IPS-NIHi7 (cell line): ENCODE results near the gene ARHGEF11.
"Not testable (repeated sequence)": the region's sequence is repeated elsewhere in the genome, so short reads cannot be mapped to it uniquely, and the experiment has no call there.

Source experiments
- DNase-seq: peaks from one replicate; pipeline ENCODE4 v3.0.0; 2012; ENCODE audit warnings: mixed read lengths; ENCODE audit errors: extremely low spot score

The ARHGEF11 gene

DNA sequence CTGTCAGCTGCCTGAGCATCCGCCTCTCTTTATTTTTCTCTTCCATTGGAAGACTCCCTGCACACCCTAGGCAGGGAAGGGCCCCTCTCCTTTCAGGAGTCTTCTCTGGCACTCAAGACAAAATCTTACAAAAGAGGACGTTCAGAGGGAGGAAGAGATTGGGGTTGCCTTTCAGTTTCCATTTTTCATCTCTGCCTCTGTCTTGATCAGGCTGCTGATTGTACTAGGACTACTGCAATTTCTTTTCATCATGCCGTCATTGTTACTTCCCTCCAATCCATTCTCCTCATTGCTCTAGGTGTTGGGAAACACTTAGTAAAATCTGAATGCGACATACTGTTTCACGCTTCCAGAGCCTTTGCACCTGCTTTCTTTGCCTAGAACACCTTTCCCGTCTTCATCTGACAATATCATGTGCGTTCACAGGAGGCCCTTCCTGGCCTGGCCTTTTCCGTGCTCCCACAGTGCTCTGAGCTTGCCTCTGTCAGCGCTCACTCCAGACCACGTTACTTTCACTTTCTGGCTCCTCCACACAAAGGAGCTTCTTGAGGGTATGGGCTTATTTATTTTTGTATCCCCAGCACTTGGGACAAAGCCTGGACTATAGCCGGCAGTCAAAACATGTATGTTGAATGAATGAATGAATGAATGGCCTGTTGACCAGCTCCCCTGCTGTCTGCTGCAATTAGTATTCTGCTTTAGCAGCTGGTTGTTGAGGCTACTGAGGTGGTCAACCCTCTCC, 114.2 kb downstream of the ARHGEF11 start:
- DNase-seq: no peak

DNA sequence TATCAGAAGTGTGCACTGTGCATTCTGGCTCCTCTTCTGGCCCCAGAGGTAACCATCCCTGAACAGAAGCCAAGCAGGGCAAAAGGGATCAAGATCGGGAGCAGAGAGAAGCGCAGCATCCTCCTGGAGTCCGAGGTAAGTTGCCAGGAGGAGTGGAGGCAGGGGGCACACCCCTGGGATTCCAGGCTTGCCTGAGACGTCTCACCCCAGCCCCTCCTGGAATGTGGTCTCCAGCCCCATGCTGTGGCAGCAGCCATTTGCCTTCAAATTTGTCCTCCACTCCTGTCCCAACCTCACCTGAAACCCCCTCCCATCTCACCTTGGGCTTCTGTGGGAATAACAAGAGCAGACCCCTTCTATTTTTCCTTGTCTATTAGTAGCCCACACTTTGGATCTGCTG, 115.1 kb downstream of the ARHGEF11 start:
- DNase-seq: no peak

DNA sequence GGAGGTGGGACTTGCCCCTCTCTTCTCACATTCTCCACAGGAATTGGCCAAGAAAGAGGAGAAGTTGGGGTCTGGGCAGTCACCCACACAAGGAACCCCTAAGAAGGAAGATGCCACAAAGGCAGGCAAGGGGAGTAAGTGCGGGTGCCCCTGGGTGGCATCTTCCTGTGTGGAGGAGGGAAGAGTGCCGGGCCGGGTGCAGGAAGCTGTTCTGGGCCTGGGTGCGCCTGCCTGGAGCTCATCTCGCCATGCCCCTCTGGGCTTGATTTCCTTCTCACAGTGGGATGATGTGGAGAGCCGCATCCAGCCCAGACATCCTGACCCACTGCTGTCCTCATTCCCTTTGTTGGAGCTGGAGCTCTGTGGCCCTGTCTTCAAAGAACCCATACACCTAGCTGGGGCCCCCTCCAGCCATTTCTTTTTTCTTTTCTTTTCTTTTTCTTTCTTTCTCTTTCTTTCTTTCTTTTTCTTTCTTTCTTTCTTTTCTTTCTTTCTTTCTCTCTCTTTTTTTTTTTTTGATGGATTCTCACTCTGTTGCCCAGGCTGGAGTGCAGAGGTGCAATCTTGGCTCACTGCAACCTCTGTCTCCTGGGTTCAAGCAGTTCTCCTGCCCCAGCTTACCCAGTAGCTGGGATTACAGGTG, 115.8 kb downstream of the ARHGEF11 start:
- DNase-seq: no peak

DNA sequence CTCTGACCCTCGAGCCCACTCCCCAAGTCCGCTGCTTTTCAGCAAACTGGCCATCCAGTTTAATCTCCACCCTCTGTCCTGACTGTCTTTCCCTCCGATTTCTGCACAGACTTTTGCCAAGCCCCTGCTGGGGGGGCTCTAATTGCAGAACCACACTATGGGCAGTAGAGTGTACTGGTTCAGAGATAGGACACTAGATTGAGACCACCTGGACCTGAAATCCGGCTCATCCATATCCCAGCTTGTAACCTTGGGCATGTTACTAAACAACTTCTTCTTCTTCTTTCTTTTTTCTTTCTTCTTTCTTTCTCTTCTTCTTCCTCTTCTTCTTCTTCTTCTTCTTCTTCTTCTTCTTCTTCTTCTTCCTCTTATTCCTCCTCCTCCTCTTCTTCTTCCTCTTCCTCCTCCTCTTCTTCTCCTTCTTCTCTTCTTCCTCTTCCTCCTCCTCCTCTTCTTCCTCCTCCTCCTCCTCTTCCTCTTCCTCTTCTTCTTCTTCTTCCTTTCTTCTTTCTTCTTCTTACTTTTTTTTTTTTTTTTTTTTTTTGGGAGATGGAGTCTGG, 117.4 kb downstream of the ARHGEF11 start:
- no peak for DNase-seq

GRCh38 chr1:156927215-156928042, 118.1 kb downstream of the ARHGEF11 start:
- peak; percentile 90 for DNase-seq

DNA sequence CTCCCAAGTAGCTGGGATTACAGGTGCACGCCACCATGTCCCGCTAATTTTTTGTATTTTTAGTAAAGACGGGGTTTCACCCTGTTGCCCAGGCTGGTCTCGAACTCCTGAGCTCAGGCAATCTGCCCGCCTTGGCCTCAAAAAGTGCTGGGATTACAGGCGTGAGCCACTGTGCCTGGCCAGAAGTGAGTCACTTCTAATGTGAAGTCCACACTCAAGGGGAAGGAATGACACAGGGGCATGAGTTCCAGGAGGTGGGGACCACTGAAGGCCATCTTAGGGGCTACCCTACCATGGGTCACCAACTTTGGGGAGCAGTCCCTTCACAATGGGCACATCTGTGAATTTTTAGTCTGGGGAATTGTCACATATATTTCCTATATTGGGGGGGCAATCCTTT, 118.8 kb downstream of the ARHGEF11 start:
- DNase-seq: not testable (repeated sequence)

GRCh38 chr1:156926175-156926574, 119.4 kb downstream of the ARHGEF11 start:
- no peak for DNase-seq

GRCh38 chr1:156925154-156926010, 120.2 kb downstream of the ARHGEF11 start:
- DNase-seq: no peak

DNA sequence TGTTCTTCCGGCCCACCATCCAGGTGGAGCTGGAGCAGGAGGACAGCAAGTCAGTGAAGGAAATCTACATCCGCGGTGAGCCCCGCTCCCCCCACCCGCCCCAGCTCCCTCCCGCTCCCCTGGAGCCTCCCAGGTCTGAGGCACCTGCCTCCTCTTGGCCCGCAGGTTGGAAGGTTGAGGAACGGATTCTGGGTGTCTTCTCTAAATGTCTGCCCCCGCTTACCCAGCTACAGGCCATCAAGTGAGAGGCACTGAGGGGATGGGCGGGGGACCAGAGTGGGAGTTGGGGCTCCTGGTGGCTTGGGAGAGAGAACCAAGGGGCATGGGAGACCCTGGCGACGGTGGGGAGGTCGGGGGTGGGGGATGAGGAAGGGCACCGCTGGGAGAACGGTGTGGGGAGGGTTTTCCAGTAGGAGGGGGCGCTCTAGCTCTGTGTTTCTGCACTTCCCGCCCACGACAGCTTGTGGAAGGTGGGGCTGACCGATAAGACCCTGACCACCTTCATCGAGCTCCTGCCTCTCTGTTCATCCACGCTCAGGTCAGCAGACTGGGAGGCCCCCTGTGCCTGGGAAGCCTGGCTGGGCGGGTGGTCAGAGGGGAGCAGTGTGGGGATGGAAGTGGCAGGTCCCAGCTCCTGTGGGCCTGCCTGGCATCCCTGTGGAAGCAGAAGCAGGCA, 120.9 kb downstream of the ARHGEF11 start:
- DNase-seq: no peak

DNA sequence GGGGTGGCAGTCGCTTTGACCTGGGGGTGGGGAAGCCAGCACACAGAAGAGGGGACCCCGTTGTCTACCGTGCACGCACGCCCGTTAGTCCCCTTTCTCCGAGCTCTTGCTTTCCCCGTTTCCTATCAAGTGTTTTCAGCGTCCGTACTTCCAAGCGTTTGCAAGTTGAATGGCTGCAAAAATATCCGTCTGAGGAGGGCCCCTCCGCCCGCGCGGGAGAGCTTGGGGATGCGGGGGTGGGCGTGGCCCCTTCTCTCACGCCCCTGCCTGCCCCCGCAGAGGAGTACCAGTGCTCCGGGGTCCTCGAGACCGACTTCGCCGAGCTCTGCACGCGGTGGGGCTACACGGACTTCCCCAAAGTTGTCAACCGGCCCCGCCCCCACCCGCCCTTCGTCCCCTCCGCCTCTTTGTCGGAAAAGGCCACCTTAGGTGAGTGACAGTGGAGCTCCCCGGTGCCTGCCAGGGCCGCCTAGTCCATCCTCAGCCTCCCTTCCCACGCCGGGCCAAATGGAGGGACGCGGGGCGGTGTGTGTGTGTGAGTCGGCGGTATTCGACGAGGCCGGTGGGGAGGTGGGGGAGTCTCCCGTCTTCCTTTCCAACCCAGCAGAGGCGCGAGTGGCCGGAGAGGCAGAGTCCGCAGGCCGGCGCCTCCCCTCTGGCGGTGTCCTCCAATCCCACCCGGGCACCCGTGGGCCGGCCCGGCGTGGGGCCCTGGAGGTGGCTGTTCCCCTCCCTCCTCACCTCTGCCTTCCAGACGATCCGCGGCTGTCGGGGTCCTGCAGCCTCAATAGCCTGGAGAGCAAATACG, 121.7 kb downstream of the ARHGEF11 start:
- DNase-seq: no peak

GRCh38 chr1:156922986-156923669, 122.4 kb downstream of the ARHGEF11 start:
- no peak for DNase-seq

DNA sequence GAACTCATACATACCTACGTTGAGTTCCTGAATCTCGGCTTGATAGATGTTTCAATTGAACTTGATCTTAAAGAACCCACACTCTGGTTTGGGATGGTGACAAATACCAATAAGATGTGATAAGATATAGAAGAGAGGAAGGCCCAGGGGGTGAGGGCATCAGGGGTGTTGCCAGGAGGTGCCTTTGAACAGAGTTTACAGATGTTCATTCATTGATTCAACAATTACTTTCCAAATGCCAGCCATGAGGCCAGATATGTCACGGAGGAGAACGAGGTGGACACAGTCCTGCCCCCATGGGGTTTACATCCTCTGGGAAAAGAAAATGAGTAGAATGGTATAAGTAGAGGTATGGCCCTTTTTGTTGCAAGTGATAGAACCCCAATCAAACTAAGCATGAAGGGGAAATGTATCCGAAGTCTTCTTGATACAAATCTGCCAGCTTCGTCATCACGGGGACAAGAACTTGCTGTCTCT, 124.5 kb downstream of the ARHGEF11 start:
- DNase-seq: no peak

DNA sequence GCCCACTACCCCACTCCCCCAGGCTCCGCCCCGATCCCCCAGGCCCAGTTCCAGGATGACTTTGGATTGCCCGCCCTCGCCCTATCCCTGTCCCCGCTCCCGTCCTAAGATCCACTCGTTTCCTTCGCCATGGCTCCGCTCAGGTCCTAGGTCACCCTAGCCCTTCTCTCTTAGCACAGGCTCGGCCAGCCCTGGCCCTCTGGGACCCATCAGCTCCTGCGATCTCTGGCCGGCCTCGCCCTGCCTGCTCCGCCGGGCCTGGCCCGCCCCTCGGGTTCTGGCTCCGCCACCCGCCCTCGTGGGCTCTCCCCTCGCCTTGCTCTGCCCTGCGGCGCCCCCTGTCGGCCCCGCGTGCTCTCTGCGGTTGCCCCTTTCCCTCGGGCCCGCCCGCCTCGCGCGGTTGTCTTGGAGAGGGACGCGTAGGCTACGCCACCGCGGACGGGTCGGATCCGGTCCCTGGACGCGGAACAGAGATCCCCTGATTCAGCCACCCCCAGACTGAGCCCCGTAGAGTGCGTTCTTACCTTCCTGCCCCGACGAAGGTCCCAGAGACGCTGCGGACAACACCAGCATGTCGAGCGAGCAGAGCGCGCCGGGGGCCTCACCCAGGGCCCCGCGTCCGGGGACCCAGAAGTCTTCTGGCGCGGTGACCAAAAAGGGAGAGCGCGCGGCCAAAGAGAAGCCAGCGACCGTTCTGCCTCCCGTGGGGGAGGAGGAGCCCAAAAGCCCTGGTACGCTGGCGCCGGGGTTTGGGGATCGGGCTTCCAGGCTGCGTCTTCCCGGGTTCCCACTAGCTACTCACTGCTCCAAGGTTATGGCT, 125.1 kb downstream of the ARHGEF11 start, which contains the start of gene LRRC71:
Gene LRRC71 (plus strand): TSS at position 400 of the 820 bp plus-strand sequence. CDS start 172 bp downstream, at position 572.
- DNase-seq: peak; percentile 96

DNA sequence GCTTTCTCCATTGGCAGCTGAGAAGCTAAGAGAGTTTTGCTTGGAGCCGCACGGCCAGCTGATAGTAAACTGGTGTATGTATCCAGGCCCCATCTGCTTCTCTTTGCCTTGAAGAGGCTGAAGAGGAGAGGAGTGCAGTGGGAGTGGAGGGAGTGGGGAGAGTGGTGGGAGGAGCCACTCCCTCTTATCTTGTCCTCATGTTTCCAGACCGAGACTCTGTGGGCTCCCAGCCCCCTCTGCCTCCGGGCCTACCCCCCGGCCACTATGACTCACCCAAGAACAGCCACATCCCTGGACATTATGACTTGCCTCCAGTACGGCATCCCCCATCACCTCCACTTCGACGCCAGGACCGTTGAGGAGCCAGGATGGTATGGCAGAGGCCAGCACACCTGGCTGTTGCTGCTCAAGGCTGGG, 131.1 kb downstream of the ARHGEF11 start:
- no peak for DNase-seq

DNA sequence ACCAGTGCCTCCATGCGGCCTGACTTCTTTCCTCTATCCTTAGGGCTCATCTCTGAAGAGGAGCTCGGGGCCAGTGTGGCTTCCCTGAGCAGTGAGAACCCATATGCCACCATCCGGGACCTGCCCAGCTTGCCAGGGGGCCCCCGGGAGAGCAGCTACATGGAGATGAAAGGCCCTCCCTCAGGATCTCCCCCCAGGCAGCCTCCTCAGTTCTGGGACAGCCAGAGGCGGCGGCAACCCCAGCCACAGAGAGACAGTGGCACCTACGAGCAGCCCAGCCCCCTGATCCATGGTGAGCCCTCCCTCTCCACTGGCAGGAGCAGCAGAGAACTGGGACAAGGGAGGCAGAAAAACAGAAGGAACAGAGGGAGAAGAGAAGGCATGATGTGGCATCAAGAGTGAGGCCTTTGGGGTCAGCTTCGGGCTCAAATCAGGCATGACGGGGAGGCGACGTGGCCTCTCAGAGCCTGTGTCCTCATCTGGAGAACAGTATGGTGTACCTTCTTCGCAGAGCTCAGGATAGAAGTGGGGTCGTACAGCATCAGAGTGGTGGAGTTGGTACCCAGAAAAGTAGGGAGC, 131.6 kb downstream of the ARHGEF11 start:
- DNase-seq: no peak

DNA sequence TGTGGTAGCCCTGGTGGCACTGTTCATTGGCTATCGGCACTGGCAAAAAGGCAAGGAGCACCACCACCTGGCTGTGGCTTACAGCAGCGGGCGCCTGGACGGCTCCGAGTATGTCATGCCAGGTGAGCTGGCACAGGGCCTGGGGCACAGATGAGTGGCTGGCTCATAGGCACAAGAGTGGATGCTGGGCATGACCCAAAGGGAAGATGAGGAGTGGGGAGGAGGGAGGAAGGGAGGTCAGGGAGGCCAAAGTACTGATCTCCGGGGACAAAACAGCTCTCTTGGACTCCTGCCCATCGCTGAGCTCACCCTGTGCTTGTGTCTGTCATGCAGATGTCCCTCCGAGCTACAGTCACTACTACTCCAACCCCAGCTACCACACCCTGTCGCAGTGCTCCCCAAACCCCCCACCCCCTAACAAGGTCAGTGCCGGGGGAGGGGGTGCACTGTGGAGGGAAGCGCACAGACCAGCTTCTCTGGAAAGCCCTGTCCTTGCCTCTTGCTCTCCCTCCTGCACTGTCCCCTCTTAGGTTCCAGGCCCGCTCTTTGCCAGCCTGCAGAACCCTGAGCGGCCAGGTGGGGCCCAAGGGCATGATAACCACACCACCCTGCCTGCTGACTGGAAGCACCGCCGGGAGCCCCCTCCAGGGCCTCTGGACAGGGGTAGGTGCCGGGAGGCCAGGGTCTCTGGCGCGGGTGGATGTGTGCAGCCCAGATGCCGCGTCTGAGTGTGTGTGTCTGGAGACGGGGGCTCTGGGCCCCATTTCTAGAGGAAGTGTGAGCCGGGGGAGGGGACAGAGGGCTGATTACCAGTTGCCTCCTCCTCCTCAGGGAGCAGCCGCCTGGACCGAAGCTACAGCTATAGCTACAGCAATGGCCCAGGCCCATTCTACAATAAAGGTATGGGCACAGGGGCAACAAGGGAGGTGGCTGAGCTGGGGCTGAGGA, 132.4 kb downstream of the ARHGEF11 start:
- no peak for DNase-seq

DNA sequence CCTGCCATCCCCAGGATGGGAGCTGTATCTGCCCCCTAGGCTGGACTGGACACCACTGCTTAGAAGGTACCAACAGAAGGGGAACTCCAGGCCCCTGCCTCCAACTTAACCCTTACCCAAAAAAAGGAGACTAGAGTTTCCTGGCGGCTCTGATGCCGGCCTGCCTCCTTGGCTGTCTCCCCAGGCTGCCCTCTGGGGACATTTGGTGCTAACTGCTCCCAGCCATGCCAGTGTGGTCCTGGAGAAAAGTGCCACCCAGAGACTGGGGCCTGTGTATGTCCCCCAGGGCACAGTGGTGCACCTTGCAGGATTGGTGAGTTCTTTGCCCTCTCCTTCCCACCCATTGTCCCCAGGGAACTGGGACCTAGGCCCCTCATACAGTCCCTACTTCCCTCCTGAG, 133.2 kb downstream of the ARHGEF11 start:
- DNase-seq: no peak
